ENCODE data around the gene GMIP.

DNA sequence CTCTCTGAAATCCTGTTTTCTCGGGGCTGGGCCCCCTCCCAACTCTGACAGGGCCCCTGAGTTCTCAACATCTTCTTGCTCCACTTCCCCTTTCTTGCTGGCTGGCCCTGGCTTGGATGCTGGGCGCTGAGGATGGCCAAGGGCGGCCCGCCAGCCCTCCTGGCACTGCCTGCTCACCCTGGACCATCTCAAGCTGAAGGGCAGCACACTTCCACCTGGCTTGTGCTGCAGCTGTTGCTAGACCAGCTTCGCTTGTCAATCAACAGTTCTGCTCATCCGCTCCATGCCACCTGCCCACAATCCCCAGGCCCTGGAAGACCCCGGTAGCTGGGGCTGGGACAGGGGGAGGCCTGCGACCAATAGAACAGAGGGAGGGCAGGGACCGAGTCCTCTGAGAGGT lies 6.9 kb upstream of the GMIP start:
- TF ChIP-seq, protein P1, sequence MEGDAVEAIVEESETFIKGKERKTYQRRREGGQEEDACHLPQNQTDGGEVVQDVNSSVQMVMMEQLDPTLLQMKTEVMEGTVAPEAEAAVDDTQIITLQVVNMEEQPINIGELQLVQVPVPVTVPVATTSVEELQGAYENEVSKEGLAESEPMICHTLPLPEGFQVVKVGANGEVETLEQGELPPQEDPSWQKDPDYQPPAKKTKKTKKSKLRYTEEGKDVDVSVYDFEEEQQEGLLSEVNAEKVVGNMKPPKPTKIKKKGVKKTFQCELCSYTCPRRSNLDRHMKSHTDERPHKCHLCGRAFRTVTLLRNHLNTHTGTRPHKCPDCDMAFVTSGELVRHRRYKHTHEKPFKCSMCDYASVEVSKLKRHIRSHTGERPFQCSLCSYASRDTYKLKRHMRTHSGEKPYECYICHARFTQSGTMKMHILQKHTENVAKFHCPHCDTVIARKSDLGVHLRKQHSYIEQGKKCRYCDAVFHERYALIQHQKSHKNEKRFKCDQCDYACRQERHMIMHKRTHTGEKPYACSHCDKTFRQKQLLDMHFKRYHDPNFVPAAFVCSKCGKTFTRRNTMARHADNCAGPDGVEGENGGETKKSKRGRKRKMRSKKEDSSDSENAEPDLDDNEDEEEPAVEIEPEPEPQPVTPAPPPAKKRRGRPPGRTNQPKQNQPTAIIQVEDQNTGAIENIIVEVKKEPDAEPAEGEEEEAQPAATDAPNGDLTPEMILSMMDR (conservative IDR thresholded peaks at IDR 0.05): no peak
- TF ChIP-seq ZFX (IDR thresholded peaks at IDR 0.05): no peak
